Stimulated activated CD8-positive, alpha-beta memory T cell treated with anti-CD3 and anti-CD28 coated beads, Interleukin-12 subunit alpha, Interleukin-12 subunit beta, amount 100 ng/mL, for 24 hours (primary cell): ENCODE results near the gene HNRNPA2B1.

Experiments used
- DNase-seq: peaks from one replicate; pipeline ENCODE4 v3.0.0-alpha.2; 2020; ENCODE audit errors: extremely low read depth

The HNRNPA2B1 gene

DNA sequence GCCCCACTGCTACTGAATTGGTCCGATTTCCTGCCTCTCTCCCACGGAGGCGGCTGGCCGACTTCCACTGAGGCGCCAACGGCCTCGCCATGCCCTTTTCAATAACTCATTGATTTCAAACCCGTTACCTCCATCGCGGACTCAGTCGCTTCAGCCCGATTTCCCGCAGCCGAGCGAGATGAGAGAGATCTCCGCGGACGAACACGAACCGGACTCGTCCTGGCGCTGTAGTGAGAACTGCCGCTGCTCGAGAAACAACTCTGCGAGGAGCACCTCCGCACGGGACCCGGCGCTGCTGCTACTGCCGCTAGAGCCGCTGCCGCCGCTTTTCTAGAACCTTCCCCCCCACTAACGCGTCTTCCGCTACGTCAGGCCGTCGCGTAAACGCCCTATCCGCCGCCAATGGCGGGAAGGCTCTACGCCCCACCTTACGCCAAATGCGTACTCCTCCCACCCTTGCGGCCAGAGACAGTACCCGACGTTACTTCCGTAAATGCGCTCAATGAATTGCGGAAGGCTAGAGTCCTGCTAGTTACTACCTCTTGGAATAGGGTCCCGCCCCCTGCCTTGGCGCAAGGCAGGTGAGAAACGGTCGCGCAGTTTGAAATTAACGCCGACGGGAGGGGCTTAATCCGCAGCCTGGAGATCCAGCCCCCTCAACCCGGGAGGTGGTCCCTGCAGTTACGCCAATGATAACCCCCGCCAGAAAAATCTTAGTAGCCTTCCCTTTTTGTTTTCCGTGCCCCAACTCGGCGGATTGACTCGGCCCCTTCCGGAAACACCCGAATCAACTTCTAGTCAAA is at the start of gene HNRNPA2B1:
HNRNPA2B1 (minus strand) TSS at position 303 of the 803 bp plus-strand sequence; CDS start at position 134, 169 bp downstream.
- peak; percentile 94 for DNase-seq

DNA sequence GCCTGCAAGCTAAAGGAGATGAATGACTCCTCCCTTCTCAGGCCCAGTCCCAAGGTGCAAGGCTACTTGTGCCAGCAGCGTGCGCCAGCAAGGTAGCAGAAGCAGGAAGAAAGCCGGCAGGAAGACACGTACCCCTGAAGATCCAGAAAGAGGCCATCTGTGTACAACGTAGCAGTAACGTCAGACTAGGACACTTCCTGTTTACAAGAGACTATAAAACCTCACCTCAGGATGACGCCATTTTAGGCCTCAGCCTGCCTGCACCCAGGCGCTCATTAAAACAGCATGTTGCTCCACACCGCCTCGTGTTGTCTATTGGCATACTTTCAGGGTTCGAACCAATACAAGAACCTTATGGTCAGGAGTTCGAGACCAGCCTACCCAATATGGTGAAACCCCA is 49.7 kb upstream of the HNRNPA2B1 start:
- DNase-seq = no peak

DNA sequence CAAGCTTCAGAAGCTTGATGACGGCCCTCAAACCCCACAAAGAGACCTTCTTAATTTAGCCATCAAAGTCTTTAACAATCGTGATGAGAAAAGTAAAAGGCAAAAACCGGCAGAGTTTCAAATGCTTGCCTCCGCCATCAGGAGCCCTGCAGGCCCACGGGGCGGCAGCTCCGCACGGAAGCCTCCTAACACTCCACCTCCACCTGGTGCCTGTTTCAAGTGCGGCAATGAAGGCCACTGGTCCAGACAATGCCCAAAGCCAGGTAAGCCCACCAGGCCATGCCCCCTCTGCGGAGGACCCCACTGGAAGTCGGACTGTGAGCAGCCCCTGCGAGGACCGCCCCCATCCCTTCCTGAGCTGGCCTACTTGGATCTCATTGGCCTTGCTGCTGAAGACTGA is 44.6 kb upstream of the HNRNPA2B1 start:
- DNase-seq = no peak

DNA sequence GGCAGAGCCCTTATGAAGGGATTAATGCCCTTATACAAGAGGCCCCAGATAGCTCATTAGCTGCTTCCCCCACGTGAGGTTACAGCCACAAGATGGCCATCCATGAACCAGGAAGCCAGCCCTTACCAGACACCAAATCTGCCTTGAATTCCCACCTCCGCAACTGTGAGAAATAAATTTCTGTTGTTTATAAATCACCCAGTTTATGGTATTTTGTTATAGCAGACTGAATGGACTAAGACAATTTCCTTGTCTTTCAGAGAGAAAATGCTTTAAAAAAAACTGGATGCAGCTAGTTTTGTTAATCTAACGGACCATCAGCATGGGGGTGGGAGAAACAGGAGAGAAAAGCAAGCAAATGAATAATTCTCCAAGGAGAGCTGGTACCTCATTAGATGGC is 37.5 kb upstream of the HNRNPA2B1 start:
- DNase-seq = no peak

DNA sequence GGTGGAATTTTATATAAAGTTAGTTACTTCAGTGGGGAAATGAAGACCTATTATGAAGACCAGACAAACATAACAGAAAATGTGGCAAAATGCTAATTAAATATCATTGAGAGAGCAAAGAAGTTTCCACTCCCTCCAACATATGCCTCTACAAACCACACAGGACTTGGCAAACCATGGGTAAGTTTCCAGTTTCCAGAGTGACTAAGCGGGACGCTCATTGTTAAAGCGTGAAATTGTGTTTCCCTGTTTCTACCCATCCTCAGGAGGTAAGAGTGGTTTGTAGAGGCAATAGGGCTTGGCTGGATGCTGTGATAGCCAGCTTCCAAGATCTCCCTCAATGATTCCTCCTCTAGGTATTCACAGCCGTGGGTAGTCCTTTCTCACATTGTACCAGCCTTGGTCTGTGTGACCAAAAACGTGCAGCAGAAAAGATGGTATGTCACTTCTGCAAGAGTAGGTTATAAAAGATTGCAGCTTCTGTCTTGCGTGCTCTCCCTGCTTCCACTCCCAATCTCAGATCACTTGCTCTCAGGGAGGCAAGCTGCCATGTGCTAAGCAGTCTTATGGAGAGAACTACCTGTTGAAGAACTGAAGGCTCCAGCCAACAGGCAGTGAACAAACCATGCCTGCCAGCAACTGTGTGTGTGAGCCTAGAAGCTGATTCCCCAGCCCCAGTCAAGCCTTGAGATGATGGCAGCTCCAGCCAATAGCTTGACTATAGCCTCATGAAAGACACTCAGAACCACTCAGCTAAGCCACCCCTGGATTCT is 36.7 kb upstream of the HNRNPA2B1 start:
- DNase-seq = no peak

DNA sequence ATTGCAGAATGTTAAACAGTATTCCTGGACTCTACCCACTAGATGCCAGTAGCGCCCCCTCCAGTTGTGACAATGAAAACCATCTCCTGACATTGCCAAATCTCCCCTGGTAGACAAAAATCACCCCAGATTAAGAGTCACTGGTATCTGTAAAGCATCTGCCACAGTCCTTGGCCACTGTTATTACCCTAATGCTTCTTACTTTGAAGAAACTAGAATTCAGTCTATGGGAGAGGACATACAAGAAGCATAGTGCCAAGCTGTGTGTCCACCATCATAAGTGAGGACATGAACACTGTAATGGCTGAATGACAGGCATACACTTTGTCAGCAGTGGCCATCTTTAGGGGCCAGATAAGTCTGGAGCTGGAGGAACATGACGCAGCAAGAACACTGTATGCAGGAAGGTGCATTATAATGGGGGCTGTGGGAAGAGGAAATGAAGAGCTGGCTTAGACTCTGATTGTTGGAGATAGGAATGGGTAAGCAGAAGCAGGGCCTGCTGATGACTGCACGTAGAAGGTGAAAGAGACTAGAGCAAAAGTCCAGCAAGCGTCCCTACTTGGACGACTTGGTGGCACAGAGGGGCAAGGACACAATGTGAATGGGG is 33.5 kb upstream of the HNRNPA2B1 start:
- no peak for DNase-seq

DNA sequence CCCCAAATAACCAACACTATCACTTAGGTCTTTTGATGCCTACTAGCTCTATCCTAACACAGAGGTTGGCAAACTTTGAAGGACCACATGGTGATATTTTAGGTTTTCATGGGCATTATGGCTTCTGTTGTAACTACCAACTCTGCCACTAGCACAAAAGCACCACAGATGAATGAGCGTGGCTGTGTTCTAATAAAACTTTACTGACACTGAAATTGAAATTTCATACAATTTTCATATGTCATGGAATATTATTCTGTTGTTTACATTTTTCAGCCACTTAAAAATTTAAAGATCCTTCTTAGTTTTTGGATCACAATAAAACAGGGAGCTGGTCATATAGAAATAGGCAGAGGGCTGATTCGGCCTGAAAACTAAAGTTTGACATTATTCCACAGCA is 27.4 kb upstream of the HNRNPA2B1 start:
- no peak for DNase-seq

DNA sequence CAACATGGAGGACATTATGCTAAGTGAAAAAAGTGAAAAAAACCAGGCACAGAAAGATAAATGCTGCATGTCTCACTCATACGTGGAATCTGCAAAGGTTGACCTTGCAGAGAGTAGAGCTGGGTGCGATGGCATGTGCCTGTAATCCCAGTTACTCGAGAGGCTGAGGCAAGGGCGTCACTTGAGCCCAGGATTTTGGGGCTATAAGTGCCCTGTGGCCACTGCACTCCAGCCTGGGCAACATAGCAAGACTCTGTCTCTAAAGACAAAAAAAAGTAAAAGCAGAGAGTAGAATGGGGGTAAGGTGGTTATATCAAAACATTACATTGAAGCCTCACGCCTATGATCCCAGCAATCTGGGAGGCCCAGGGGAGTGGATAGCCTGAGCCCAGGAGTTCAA is 23.8 kb upstream of the HNRNPA2B1 start:
- DNase-seq = no peak

DNA sequence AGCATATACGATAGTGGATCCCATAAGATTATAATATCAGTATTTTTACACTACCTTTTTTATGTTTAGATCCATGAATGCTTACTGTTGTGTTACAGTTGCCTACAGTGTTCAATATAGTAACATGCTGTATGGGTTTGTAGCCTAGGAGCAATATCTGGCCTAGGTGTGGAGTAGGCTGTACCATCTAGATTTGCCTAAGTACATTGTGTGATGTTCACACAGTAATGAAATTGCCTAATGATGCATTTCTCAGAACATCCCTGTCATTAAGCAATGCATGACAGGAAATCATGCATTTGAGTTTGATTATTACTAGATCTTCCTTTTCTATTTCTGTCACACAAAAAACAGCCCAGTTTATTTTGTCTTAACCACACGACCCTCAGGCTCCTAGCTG is 15.5 kb upstream of the HNRNPA2B1 start:
- no peak for DNase-seq

DNA sequence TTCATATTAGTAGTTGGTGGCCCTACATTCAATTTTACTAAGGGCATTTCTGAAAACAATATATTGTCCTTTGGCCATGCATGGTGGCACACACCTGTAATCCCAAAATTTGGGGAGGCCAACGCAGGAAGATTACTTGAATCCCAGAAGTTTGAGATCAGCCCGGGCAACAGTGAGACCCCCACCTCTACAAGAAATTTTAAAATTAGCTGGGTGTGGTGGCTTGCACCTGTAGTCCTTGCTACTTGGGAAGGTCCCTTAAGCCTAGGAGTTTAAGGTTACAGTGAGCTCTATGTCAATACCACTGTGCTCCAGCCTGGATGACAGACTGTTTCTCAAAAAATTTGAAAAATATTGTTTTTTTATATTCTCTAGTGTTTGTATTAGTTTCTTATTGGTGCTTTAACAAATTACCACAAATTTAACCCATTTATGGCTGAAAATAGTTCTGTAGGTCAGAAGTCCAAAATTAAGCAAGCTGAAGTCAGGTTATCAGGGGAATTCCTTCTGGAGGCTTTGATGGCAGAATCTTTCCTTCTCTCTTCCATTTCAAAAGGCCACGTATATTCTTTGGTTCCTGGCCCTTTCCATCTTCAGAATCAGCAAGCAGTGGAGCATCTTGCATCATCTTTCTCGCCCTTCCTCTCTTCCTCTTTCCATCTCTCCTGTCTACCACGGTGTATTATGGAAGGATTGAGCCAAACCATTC is 13.4 kb upstream of the HNRNPA2B1 start:
- no peak for DNase-seq

DNA sequence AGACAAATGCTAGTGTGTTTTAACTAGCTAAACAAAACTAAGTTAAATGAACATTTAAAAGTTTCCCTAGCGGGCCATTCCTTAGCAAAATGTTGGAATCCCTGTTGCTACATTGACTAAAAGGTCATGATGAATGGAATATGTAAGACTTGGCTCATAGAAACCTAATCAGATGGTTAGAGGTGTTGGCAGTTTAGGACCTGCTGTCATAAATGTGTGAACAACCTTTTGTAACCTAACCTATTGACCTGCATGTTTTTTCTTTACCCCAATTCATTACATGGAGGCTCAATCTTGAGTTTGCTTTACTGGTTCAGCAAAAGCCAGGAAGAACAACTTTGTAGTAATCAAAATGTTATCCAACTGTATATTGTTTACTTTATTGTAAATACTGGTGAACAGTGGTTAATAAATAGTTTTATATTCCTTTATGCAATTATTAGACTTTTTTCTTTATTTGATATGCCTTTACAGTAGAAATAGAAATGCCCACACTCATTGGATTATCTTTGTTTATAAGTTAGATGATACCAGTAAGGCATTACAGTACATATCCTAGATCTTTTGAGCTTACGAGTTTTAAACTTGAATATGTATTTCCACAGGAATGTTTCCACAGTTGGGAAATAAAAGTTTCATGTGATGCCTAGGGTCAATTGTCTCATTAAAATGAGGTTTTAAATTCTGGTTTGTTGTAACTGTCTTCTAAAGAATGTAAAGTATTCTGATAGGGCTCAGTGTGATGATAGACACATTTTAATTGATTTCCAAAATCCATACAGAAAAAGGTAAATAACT is 12.6 kb upstream of the HNRNPA2B1 start:
- DNase-seq = no peak

DNA sequence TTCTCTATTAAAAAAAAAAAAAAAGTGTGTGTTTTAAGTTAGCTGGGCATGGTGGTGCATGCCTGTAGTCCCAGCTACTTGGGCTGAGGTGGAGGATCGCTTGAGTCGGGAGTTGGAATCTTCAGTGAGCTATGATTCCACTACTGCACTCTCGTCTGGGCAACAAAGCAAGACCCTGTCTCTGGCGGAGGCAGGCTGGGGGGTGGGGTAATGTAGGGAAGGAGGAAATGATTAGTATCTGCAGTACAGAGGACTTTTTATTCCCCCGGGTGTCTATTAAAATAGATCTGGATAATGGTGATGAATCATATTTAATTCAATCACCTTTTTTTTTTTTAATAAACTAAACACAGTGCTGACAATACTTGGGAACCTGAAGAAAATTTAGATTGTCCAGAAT is 7.5 kb upstream of the HNRNPA2B1 start:
- no peak for DNase-seq

DNA sequence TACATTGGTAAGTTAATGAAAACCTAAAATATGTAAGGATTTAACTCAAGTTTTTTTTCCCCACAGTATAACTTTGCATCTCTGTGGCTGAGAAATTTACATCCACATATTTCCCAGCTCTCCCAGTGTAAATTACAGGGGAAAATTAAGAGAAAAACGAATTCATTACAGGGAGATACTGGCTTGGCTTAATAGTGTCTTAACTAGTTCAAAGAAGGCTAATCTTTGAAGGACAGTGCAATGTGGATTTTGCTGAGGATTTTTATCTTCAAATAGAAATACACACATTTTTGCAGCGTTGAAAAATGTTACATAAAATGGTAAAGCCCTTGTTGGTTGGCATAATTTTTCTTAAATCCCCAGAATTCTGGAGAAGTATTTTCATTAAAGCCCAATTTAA is 2.5 kb upstream of the HNRNPA2B1 start:
- no peak for DNase-seq

DNA sequence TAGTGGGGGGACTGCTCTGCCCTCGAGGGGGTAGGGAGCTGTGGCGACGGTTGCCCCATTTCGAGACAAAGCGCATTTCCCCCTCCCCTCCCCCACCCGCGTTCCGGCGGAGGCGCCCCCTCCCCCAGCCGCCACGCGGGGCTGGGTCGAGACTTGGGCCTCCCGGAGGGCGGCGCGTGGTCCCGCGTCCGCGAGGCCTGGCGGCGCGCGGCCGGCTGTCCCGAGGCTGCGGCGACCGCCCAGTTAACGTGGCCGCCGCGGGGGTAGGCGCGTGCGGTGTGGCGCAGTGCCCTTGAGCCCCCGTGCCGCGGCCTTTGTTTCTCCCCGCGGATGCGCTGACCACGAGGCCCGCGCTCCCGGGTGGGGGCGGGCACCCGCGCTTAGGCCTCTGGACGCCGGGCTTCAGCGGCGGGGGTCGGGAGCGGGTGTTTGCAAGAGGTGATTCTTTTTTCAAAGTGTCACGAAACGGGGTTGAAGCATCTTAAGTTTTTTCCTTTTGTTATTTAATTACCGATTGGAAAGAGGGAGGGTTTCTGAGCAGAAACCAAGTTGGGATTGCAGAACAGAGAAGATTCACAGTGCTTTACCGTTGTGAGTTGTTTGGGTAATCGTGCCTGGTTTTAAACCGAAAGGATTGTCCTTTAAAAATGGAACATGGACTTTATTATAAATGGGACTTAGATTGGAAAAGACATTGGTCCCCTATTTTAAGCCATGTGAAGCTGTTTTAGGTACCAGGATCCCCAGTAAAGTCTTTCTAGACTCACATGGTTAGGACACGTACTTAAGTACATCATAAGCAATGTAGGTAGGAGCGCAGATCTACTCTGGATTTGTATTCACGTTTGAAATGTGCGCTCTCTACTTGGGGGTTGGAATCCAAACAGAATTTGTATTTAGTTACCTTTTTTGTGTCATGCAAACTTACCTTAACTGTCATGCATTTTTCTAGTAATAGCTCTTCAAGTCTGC is 1.8 kb upstream of the HNRNPA2B1 start:
- no peak for DNase-seq

DNA sequence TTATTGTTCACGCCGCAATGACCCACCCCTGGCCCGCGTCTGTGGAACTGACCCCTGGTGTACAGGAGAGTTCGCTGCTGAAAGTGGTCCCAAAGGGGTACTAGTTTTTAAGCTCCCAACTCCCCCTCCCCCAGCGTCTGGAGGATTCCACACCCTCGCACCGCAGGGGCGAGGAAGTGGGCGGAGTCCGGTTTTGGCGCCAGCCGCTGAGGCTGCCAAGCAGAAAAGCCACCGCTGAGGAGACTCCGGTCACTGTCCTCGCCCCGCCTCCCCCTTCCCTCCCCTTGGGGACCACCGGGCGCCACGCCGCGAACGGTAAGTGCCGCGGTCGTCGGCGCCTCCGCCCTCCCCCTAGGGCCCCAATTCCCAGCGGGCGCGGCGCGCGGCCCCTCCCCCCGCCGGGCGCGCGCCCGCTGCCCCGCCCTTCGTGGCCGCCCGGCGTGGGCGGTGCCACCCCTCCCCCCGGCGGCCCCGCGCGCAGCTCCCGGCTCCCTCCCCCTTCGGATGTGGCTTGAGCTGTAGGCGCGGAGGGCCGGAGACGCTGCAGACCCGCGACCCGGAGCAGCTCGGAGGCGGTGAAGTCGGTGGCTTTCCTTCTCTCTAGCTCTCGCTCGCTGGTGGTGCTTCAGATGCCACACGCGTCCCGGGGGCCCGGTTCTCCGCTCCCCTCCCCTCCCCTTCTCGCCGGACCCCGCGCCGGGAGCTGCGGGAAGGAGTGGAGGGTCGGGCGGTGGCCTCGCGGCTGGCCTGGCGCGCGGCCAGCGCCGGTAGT is 887 bp upstream of the HNRNPA2B1 start, which contains the start of gene CBX3:
CBX3 (plus strand) TSS at position 499 of the 772 bp plus-strand sequence. CDS start 1,254 bp downstream, outside the sequence.
- peak; percentile 85 for DNase-seq

DNA sequence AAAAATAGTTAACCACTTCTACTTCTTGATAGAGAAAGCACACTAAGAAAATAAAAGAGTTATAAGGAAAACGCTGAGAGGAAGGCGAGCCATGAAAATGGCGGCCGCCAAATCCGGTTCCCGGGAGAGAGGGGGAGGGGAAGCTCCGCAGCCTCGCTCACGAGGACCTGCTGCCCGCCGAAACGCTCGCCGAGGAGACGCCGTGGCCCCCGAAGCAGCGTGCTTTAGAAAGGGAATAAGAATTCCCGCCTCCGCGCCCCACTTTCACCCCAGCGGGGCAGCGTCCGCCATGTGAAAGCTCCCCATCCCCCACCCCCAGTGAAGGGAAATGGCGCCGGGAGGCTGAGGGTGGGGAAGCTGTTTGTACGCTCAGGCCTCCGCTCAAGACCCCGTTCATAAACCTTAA is 505 bp downstream of the HNRNPA2B1 start:
- DNase-seq = peak; percentile 49

DNA sequence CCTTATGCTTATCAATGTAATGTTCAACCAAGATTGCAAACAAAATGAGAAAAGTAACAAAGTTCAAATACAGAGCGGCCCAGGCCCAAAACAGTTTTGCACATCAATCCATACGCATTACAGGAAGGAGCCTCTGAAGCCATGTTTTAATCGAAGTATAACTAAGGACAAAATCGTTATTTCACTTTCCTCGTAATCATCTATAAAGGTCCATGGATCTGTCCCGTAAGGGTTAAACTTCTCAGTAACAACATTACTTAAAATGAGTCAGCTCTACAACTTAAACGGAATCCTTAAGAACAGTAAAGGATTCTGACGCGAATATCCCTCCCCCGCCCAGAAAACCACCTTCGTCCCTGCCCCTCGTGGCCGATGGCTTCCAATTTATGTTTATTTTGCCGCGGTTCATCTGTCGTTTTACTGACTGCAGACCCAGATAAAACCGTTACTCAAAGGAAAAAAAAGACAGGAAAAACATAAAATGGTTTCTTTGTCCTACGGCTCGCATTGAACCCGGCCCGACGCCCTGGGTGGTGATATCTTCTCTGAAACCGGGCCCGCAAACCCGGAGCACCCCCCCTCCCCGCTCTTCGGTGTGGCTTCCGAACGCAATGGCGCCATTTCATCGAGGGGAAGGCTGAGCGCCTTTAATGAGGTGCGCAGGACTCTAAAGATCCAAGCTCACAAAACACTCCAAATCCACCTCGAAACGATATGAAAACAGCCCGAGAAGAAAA is 1.1 kb downstream of the HNRNPA2B1 start:
- no peak for DNase-seq

DNA sequence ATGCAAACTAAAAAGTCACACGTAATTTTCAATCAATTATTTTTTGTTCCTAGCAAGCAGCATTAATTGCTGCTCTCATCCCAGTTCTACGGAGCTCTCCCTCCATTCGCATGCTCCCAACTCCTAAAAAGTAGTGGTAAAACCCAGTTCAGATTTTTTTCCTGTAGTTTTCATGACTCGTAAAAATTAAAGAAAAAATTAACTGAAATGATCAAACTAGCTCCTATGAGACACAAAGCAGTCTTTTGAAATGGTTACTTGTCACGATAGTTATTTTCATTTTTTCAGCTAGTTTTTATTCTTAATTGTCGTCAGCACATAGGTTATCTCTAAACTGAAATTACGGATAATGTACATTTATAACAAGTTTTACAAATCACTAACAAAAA is 1.8 kb downstream of the HNRNPA2B1 start:
- no peak for DNase-seq
